ENCODE data around the gene TMEM232. TPM values are rescaled to one million over a fixed set of nuclear protein-coding genes. Genes with fewer than 3 reads are reported as not detected.
A peak's percentile ranks its signal among the peaks of the same experiment; 100 is the strongest.

The TMEM232 gene
- total RNA-seq = 10 to 100 TPM in 1 of 4 donors, 1 to 10 TPM in 2, not detected in 1; 3.8 to 13.1 (median 4.1) TPM

- in situ Hi-C loops (cut with MboI; ENCODE audit: low pct_ligation_motif_present in 1 of 4, low pct_unique_long_range_greater_than_20kb in 1 of 4, low sequenced_read_pairs in 3 of 4) (no loop called here), intact Hi-C loops (cut with DNase I; ENCODE audit: low total_unique reads) (no loop called here)
- WGBS, 2 donors (ENCODE audit: low coverage in 1 of 2) = 19 to 39% methylated on average over 14 to 17 of the region's 17 CpGs
- TF ChIP-seq POLR2A (IDR thresholded peaks at IDR 0.05) (no peak), EP300 (IDR thresholded peaks at IDR 0.05; ENCODE audit: low read depth) (no peak), POLR2AphosphoS5 (IDR thresholded peaks at IDR 0.05) (no peak), CTCF (IDR thresholded peaks at IDR 0.05) (no peak)
- Histone ChIP-seq H3K4me1 (peaks cover 0 to 3% (median 0%) of the 10 kb centered on the region in 4 donors), H3K9me3 (no peaks in the 10 kb centered on the region), H3K36me3 (no peaks in the 10 kb centered on the region), H3K27ac (peak within 1 kb of the TSS in 3 of 4 donors; percentile 21 to 68 (median 29)), H3K27me3 (no peaks in the 10 kb centered on the region), H3K4me3 (peak within 1 kb of the TSS in 3 of 4 donors; percentile 33 to 56 (median 47))
- DNase-seq = peak; percentile 76
Measured at GRCh38 chr5:110726249-110727024, at the start of gene TMEM232. TSS of gene TMEM232 (minus strand) at chr5:110726671. CDS start at chr5:110667352, 59,319 bp downstream.

GRCh38 chr5:110770286-110770685 lies 43.8 kb upstream of the TMEM232 start:
- Histone ChIP-seq H3K9me3 (no peaks in the 10 kb centered on the region), H3K27me3 (no peaks in the 10 kb centered on the region), H3K36me3 (no peaks in the 10 kb centered on the region), H3K27ac (no peak overlapping the region), H3K4me3 (no peak overlapping the region), H3K4me1 (no peaks in the 10 kb centered on the region)
- TF ChIP-seq POLR2A (IDR thresholded peaks at IDR 0.05) = no peak
- TF ChIP-seq POLR2AphosphoS5 (IDR thresholded peaks at IDR 0.05) = no peak
- no peak for TF ChIP-seq CTCF (IDR thresholded peaks at IDR 0.05)
- TF ChIP-seq EP300 (IDR thresholded peaks at IDR 0.05; ENCODE audit: low read depth) = no peak
- intact Hi-C loops (cut with DNase I; ENCODE audit: low total_unique reads) = no loop called here
- DNase-seq = no peak
- in situ Hi-C loops (cut with MboI; ENCODE audit: low pct_ligation_motif_present in 1 of 4, low pct_unique_long_range_greater_than_20kb in 1 of 4, low sequenced_read_pairs in 3 of 4) = loop anchor here in 3 of 4 donors (25.0 kb wide), 1 partner anchor 292 kb away; the partner anchor contains the start of gene TSLP (in 3 of the 3)

- peak in 1 of 3 donors; percentile 24 for TF ChIP-seq POLR2AphosphoS5 (IDR thresholded peaks at IDR 0.05)
- no peak for TF ChIP-seq EP300 (IDR thresholded peaks at IDR 0.05; ENCODE audit: low read depth)
- Histone ChIP-seq H3K27ac (no peak overlapping the region), H3K27me3 (no peaks in the 10 kb centered on the region), H3K36me3 (no peaks in the 10 kb centered on the region), H3K4me3 (no peak overlapping the region), H3K4me1 (no peaks in the 10 kb centered on the region), H3K9me3 (no peaks in the 10 kb centered on the region)
- WGBS, 2 donors (ENCODE audit: low coverage in 1 of 2) = 50 to 53% methylated on average over 5 of the region's 5 CpGs
- no peak for DNase-seq
- intact Hi-C loops (cut with DNase I; ENCODE audit: low total_unique reads) (no loop called here), in situ Hi-C loops (cut with MboI; ENCODE audit: low pct_ligation_motif_present in 1 of 4, low pct_unique_long_range_greater_than_20kb in 1 of 4, low sequenced_read_pairs in 3 of 4) (loop anchor here in 3 of 4 donors (25.0 kb wide), 1 partner anchor 293 kb away; the partner anchor contains the start of gene TSLP (in 3 of the 3))
Measured at GRCh38 chr5:110769000-110769681, 42.7 kb upstream of the TMEM232 start.

- intact Hi-C loops (cut with DNase I; ENCODE audit: low total_unique reads) = no loop called here
- no peak for TF ChIP-seq POLR2A (IDR thresholded peaks at IDR 0.05)
- no peak for TF ChIP-seq CTCF (IDR thresholded peaks at IDR 0.05)
- no peak for TF ChIP-seq EP300 (IDR thresholded peaks at IDR 0.05; ENCODE audit: low read depth)
- no peak for TF ChIP-seq POLR2AphosphoS5 (IDR thresholded peaks at IDR 0.05)
- Histone ChIP-seq H3K4me1 (no peaks in the 10 kb centered on the region), H3K9me3 (no peaks in the 10 kb centered on the region), H3K27me3 (no peaks in the 10 kb centered on the region), H3K27ac (no peak overlapping the region), H3K36me3 (no peaks in the 10 kb centered on the region), H3K4me3 (no peak overlapping the region)
- in situ Hi-C loops (cut with MboI; ENCODE audit: low pct_ligation_motif_present in 1 of 4, low pct_unique_long_range_greater_than_20kb in 1 of 4, low sequenced_read_pairs in 3 of 4) = loop anchor here in 3 of 4 donors (25.0 kb wide), 1 partner anchor 294 kb away; the partner anchor contains the start of gene TSLP (in 3 of the 3)
- WGBS, 2 donors (ENCODE audit: low coverage in 1 of 2) = 47 to 70% methylated on average over 2 to 4 of the region's 4 CpGs
- no peak for DNase-seq
Measured at GRCh38 chr5:110768138-110768860, 41.8 kb upstream of the TMEM232 start.

Measured in transverse colon (tissue), 4 donors.